ENCODE measurements around the gene GRK2.

GRCh38 chr11:67264260-67264659 lies 2.0 kb upstream of the GRK2 start:
- TF ChIP-seq CTCF (IDR thresholded peaks at IDR 0.05) (no peak), EZH2 (IDR thresholded peaks at IDR 0.05; ENCODE audit: borderline replicate concordance, insufficient read depth, low read depth, low read length, poor library complexity, severe bottlenecking) (no peak)

Measured in B cell (primary cell).